HEK293 (cell line): ENCODE results near the gene KHSRP.

Source experiments
- CTCF ChIA-PET: fragments of 350-600 bp; formaldehyde crosslinking; extraction: SDS; loops from one replicate; lab custom pipeline; 2021; ENCODE audit warnings: antibody characterized with exemption; lab: Yijun Ruan, JAX
- POLR2A ChIA-PET: fragments of 300-600 bp; formaldehyde crosslinking; extraction: SDS; loops from one replicate; lab custom pipeline; 2020; ENCODE audit warnings: antibody characterized with exemption, inconsistent platforms; lab: Yijun Ruan, JAX
- H3K27ac ChIP-seq: fragments of 200-500 bp; sonication (Bioruptor generic); 2 replicates; pipeline ENCODE4 v1.5.1; 2014; ENCODE audit warnings: low read depth, low read length, control low read depth, inconsistent platforms; ENCODE audit errors: extremely low read depth
- H3K36me3 ChIP-seq, 2 experiments: fragments of 200-500 bp in 1 of 2; sonication (Bioruptor generic) in 1 of 2; 1 replicate in 1 of 2; 2 replicates in 1 of 2; pipeline ENCODE4 v1.5.1; 2014 to 2017; ENCODE audit warnings: inconsistent platforms in 2 of 2, low read length in 2 of 2; ENCODE audit not compliant: control insufficient read depth in 2 of 2, insufficient read depth in 1 of 2
- H3K4me1 ChIP-seq: fragments of 200-500 bp; sonication (Bioruptor generic); 2 replicates; pipeline ENCODE4 v1.5.1; 2014; ENCODE audit warnings: mild to moderate bottlenecking, low read length, inconsistent platforms; ENCODE audit not compliant: control insufficient read depth, insufficient read depth
- H3K4me3 ChIP-seq: 2 replicates; pipeline ENCODE4 v1.5.1; 2011; ENCODE audit warnings: low read depth, mild to moderate bottlenecking, control low read depth, low read length, moderate library complexity
- H3K9me3 ChIP-seq: fragments of 200-500 bp; sonication (Bioruptor generic); 2 replicates; pipeline ENCODE4 v1.5.1; 2014; ENCODE audit warnings: low read depth, low read length, inconsistent platforms; ENCODE audit not compliant: control insufficient read depth, insufficient read depth
- EGR2 ChIP-seq: fragments of 450-650 bp; formaldehyde crosslinking; IDR thresholded peaks from 2 replicates; pipeline ENCODE4 v1.5.1; 2016; ENCODE audit warnings: low read depth, missing biosample characterization, missing genetic modification characterization
- GLIS1 ChIP-seq: fragments of 450-650 bp; formaldehyde crosslinking; IDR thresholded peaks from 2 replicates; pipeline ENCODE4 v1.5.1; 2016; ENCODE audit warnings: missing biosample characterization, missing genetic modification characterization
- KLF9 ChIP-seq: fragments of 450-650 bp; formaldehyde crosslinking; IDR thresholded peaks from 2 replicates; pipeline ENCODE4 v1.5.1; 2016; ENCODE audit warnings: missing biosample characterization, missing genetic modification characterization, low read depth
- OSR2 ChIP-seq: fragments of 450-650 bp; formaldehyde crosslinking; IDR thresholded peaks from 2 replicates; pipeline ENCODE4 v1.5.1; 2016; ENCODE audit warnings: missing biosample characterization, missing genetic modification characterization
- SCRT1 ChIP-seq: fragments of 450-650 bp; formaldehyde crosslinking; IDR thresholded peaks from 2 replicates; pipeline ENCODE4 v1.5.1; 2016; ENCODE audit warnings: missing biosample characterization, missing genetic modification characterization, borderline replicate concordance
- WT1 ChIP-seq: fragments of 450-650 bp; formaldehyde crosslinking; IDR thresholded peaks from 2 replicates; pipeline ENCODE4 v1.5.1; 2016; ENCODE audit warnings: missing biosample characterization, missing genetic modification characterization
- ZIC2 ChIP-seq: fragments of 450-650 bp; formaldehyde crosslinking; IDR thresholded peaks from 2 replicates; pipeline ENCODE4 v1.5.1; 2016; ENCODE audit warnings: missing biosample characterization, missing genetic modification characterization
- ZNF16 ChIP-seq: fragments of 450-650 bp; formaldehyde crosslinking; IDR thresholded peaks from 2 replicates; pipeline ENCODE4 v1.5.1; 2016; ENCODE audit warnings: low read depth, missing biosample characterization, missing genetic modification characterization
- ZNF174 ChIP-seq: fragments of 450-650 bp; formaldehyde crosslinking; IDR thresholded peaks from 2 replicates; pipeline ENCODE4 v1.5.0; 2017; ENCODE audit warnings: missing biosample characterization, mild to moderate bottlenecking, missing genetic modification characterization
- ZNF221 ChIP-seq: fragments of 450-650 bp; formaldehyde crosslinking; IDR thresholded peaks from 2 replicates; pipeline ENCODE4 v1.5.1; 2017; ENCODE audit warnings: missing biosample characterization, missing genetic modification characterization, borderline replicate concordance
- ZNF391 ChIP-seq: fragments of 450-650 bp; formaldehyde crosslinking; IDR thresholded peaks from 2 replicates; pipeline ENCODE4 v1.5.1; 2016; ENCODE audit warnings: low read depth, missing biosample characterization, missing genetic modification characterization, borderline replicate concordance
- ZNF394 ChIP-seq: fragments of 450-650 bp; formaldehyde crosslinking; IDR thresholded peaks from 2 replicates; pipeline ENCODE4 v1.5.1; 2016; ENCODE audit warnings: missing biosample characterization, missing genetic modification characterization, mild to moderate bottlenecking, moderate library complexity, borderline replicate concordance
- ZNF514 ChIP-seq: fragments of 450-650 bp; formaldehyde crosslinking; IDR thresholded peaks from 2 replicates; pipeline ENCODE4 v1.5.1; 2016; ENCODE audit warnings: missing biosample characterization, missing genetic modification characterization
- ZNF560 ChIP-seq: fragments of 450-650 bp; formaldehyde crosslinking; IDR thresholded peaks from 2 replicates; pipeline ENCODE4 v1.5.1; 2017; ENCODE audit warnings: missing biosample characterization, missing genetic modification characterization, borderline replicate concordance
- ZNF791 ChIP-seq: fragments of 450-650 bp; formaldehyde crosslinking; IDR thresholded peaks from 2 replicates; pipeline ENCODE4 v1.5.1; 2016; ENCODE audit warnings: missing biosample characterization, missing genetic modification characterization
- ZSCAN23 ChIP-seq: fragments of 450-650 bp; formaldehyde crosslinking; IDR thresholded peaks from 2 replicates; pipeline ENCODE4 v1.5.1; 2016; ENCODE audit warnings: missing biosample characterization, missing genetic modification characterization
- TF ChIP-seq, protein P1 (sequence below): fragments of 450-650 bp; formaldehyde crosslinking; IDR thresholded peaks from 2 replicates; pipeline ENCODE4 v1.5.1; 2016; ENCODE audit warnings: missing biosample characterization, missing genetic modification characterization
- TF ChIP-seq, protein P2 (sequence below): fragments of 450-650 bp; formaldehyde crosslinking; IDR thresholded peaks from 2 replicates; pipeline ENCODE4 v1.5.1; 2016; ENCODE audit warnings: missing biosample characterization, missing genetic modification characterization
- TF ChIP-seq, protein P3 (sequence below): fragments of 450-650 bp; formaldehyde crosslinking; IDR thresholded peaks from 2 replicates; pipeline ENCODE4 v1.5.0; 2017; ENCODE audit warnings: missing biosample characterization, missing genetic modification characterization, borderline replicate concordance

KHSRP gene

DNA sequence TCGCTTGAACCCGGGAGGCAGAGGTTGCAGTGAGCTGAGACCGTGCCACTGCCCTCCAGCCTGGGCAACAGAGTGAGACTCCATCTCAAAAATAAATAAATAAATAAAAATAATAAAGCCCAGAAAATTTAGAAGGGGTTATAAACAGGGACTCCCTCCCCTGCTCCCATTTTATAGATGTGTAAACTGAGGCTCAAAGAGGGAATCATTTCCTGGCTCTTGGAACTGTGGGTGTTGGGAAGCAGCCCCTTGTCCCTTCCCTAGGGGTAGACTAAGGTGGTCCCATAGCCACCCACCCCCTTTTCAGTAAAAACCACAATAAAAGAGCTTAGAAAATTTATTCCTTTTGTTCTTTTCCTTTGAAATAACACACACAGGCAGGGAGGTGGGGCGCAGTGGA is 15.1 kb upstream of the KHSRP start:
- Histone ChIP-seq H3K27ac (no peak overlapping the region), H3K9me3 (no peaks in the 10 kb centered on the region), H3K36me3 (no peaks in the 10 kb centered on the region; a peak in 1 of 3 replicates), H3K4me1 (no peaks in the 10 kb centered on the region), H3K4me3 (no peak overlapping the region)
- ChIA-PET CTCF (interaction anchor here (0.5 kb wide), 2 partner anchors 17 to 65 kb away, joined by 4 read pairs; no protein-coding TSS in a partner anchor), POLR2A (no interaction called here)
- TF ChIP-seq ZIC2 = no peak
- TF ChIP-seq, protein P1, sequence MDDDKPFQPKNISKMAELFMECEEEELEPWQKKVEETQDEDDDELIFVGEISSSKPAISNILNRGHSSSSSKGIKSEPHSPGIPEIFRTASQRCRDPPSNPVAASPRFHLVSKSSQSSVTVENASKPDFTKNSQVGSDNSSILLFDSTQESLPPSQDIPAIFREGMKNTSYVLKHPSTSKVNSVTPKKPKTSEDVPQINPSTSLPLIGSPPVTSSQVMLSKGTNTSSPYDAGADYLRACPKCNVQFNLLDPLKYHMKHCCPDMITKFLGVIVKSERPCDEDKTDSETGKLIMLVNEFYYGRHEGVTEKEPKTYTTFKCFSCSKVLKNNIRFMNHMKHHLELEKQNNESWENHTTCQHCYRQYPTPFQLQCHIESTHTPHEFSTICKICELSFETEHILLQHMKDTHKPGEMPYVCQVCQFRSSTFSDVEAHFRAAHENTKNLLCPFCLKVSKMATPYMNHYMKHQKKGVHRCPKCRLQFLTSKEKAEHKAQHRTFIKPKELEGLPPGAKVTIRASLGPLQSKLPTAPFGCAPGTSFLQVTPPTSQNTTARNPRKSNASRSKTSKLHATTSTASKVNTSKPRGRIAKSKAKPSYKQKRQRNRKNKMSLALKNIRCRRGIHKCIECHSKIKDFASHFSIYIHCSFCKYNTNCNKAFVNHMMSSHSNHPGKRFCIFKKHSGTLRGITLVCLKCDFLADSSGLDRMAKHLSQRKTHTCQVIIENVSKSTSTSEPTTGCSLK = no peak
- TF ChIP-seq ZNF221 (tag by site-specific recombination) = no peak
- no peak for TF ChIP-seq GLIS1 (tag by site-specific recombination)
- no peak for TF ChIP-seq OSR2
- TF ChIP-seq, protein P2, sequence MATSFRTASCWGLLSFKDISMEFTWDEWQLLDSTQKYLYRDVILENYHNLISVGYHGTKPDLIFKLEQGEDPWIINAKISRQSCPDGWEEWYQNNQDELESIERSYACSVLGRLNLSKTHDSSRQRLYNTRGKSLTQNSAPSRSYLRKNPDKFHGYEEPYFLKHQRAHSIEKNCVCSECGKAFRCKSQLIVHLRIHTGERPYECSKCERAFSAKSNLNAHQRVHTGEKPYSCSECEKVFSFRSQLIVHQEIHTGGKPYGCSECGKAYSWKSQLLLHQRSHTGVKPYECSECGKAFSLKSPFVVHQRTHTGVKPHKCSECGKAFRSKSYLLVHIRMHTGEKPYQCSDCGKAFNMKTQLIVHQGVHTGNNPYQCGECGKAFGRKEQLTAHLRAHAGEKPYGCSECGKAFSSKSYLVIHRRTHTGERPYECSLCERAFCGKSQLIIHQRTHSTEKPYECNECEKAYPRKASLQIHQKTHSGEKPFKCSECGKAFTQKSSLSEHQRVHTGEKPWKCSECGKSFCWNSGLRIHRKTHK = no peak
- no peak for TF ChIP-seq WT1
- no peak for TF ChIP-seq ZNF394
- TF ChIP-seq SCRT1 (tag by site-specific recombination) = no peak
- TF ChIP-seq ZSCAN23 (tag by site-specific recombination) = no peak
- no peak for TF ChIP-seq ZNF16 (tag by site-specific recombination)
- no peak for TF ChIP-seq ZNF560
- TF ChIP-seq ZNF174 (tag by site-specific recombination) = no peak
- no peak for TF ChIP-seq ZNF391
- TF ChIP-seq ZNF514 (tag by site-specific recombination) = no peak
- TF ChIP-seq KLF9 (tag by site-specific recombination) = no peak
- TF ChIP-seq, protein P3, sequence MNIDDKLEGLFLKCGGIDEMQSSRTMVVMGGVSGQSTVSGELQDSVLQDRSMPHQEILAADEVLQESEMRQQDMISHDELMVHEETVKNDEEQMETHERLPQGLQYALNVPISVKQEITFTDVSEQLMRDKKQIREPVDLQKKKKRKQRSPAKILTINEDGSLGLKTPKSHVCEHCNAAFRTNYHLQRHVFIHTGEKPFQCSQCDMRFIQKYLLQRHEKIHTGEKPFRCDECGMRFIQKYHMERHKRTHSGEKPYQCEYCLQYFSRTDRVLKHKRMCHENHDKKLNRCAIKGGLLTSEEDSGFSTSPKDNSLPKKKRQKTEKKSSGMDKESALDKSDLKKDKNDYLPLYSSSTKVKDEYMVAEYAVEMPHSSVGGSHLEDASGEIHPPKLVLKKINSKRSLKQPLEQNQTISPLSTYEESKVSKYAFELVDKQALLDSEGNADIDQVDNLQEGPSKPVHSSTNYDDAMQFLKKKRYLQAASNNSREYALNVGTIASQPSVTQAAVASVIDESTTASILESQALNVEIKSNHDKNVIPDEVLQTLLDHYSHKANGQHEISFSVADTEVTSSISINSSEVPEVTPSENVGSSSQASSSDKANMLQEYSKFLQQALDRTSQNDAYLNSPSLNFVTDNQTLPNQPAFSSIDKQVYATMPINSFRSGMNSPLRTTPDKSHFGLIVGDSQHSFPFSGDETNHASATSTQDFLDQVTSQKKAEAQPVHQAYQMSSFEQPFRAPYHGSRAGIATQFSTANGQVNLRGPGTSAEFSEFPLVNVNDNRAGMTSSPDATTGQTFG = no peak
- no peak for TF ChIP-seq EGR2 (tag by site-specific recombination)

DNA sequence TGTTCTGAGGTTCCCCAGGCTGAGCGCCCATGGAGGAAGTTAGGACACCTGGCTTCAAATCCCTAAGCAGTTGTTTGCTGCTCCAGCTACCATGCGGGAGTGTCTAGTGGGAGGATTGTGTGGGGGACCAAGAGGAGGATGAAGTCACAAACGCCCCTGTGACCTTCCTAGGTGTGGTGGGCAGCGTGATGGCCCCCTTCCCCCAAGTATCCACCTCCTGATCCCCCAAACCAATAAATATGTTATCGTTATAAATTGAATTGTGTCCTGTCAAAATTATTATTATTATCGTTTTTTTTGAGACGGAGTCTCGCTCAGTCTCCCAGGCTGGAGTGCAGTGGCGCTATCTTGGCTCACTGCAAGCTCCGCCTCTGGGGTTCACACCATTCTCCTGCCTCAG is 9.1 kb upstream of the KHSRP start, which contains the start of gene SLC25A41:
SLC25A41 (minus strand) TSS at position 101 of the 400 bp plus-strand sequence; CDS start at position 31, 70 bp downstream.
- no peaks in the 10 kb centered on the region for H3K4me1 ChIP-seq
- no peak within 1 kb of the TSS for H3K4me3 ChIP-seq
- TF ChIP-seq, protein P2 = no peak
- no peak for TF ChIP-seq ZNF791 (tag by site-specific recombination)
- ChIA-PET CTCF (no interaction called here), POLR2A (no interaction called here)
- no peaks in the 10 kb centered on the region for H3K36me3 ChIP-seq
- no peak within 1 kb of the TSS for H3K27ac ChIP-seq
- no peaks in the 10 kb centered on the region for H3K9me3 ChIP-seq
